HL-60 (cell line): Measurements from ENCODE around the gene GNG7.

Source experiments
- DNase-seq, 2 experiments: peaks; one replicate each; pipeline ENCODE4 v3.0.0-alpha.2; 2010 to 2020; ENCODE audit warnings: low read depth in 1 of 2, low spot score in 1 of 2
- H3K27ac ChIP-seq: fragments of 250-450 bp; sonication (Bioruptor Pico); replicated peaks from 2 replicates; pipeline ENCODE4 v1.5.1; 2020; ENCODE audit warnings: mild to moderate bottlenecking, moderate library complexity
- H3K27me3 ChIP-seq: fragments of 250-450 bp; sonication (Bioruptor Pico); 2 replicates; pipeline ENCODE4 v1.5.1; 2021; ENCODE audit warnings: mild to moderate bottlenecking, moderate library complexity; ENCODE audit not compliant: insufficient read depth, poor library complexity, severe bottlenecking
- H3K4me3 ChIP-seq: replicated peaks from 2 replicates; pipeline ENCODE4 v1.5.1; 2011; ENCODE audit warnings: mild to moderate bottlenecking, control low read depth, low read length; ENCODE audit not compliant: insufficient read depth
- CTCF ChIP-seq: IDR thresholded peaks from one replicate; pipeline ENCODE4 v1.5.1; 2011; ENCODE audit warnings: low read length, control low read depth, inconsistent platforms; ENCODE audit not compliant: insufficient read depth
- GABPA ChIP-seq: IDR thresholded peaks from 2 replicates; pipeline ENCODE4 v1.6.1; 2012; ENCODE audit warnings: low read depth
- POLR2AphosphoS5 ChIP-seq: IDR thresholded peaks from 2 replicates; pipeline ENCODE4 v1.6.1; 2012; ENCODE audit warnings: low read depth
- REST ChIP-seq: IDR thresholded peaks from 2 replicates; pipeline ENCODE4 v1.6.1; 2012; ENCODE audit warnings: low read depth; ENCODE audit not compliant: insufficient replicate concordance
- SPI1 ChIP-seq: IDR thresholded peaks from 2 replicates; pipeline ENCODE4 v1.6.1; 2012; ENCODE audit warnings: low read depth, mild to moderate bottlenecking, borderline replicate concordance

The GNG7 gene

GRCh38 chr19:2701361-2702169, 929 bp downstream of the GNG7 start:
- Histone ChIP-seq H3K27me3 (no peaks in the 10 kb centered on the region), H3K27ac (no peak overlapping the region), H3K4me3 (peak overlapping the region; percentile 70)
- DNase-seq, result no peak
- TF ChIP-seq REST (no peak), POLR2AphosphoS5 (no peak), SPI1 (no peak), CTCF (no peak), GABPA (no peak)

- no peak overlapping the region for H3K27ac ChIP-seq
- no peak overlapping the region for H3K4me3 ChIP-seq
- no peak for DNase-seq
- TF ChIP-seq POLR2AphosphoS5 (no peak), SPI1 (no peak), REST (no peak), CTCF (no peak), GABPA (no peak)
- no peaks in the 10 kb centered on the region for H3K27me3 ChIP-seq
Measured at GRCh38 chr19:2700660-2701360, 1.7 kb downstream of the GNG7 start.

GRCh38 chr19:2699413-2700140, 2.9 kb downstream of the GNG7 start:
- no peak for TF ChIP-seq SPI1
- no peak for TF ChIP-seq GABPA
- no peak for TF ChIP-seq POLR2AphosphoS5
- no peak for TF ChIP-seq REST
- TF ChIP-seq CTCF, result no peak
- H3K27ac ChIP-seq, result no peak overlapping the region
- no peak for DNase-seq
- H3K27me3 ChIP-seq, result no peaks in the 10 kb centered on the region
- H3K4me3 ChIP-seq, result no peak overlapping the region
